GM23248 (cell line): ENCODE measurements around the gene ARHGAP5.

ENCODE experiments used
- EZH2 ChIP-seq: fragments of 200-600 bp; sonication (generic); IDR thresholded peaks from 2 replicates; pipeline ENCODE4 v1.6.1; 2018; ENCODE audit warnings: antibody characterized with exemption, mild to moderate bottlenecking; ENCODE audit not compliant: insufficient read depth, poor library complexity, severe bottlenecking
- EZH2phosphoT487 ChIP-seq: fragments of 200-600 bp; sonication (generic); IDR thresholded peaks from 2 replicates; pipeline ENCODE4 v1.6.1; 2018; ENCODE audit warnings: antibody characterized with exemption, moderate library complexity, mild to moderate bottlenecking, low read depth; ENCODE audit not compliant: insufficient read depth

- TF ChIP-seq EZH2 = no peak
- TF ChIP-seq EZH2phosphoT487 = no peak
Measured at GRCh38 chr14:32100175-32100574, 23.1 kb downstream of the ARHGAP5 start.
